Chondrocyte (in vitro differentiated cells): ENCODE measurements around the gene UHMK1. TPM values are rescaled to one million over a fixed set of nuclear protein-coding genes. Genes with fewer than 3 reads are reported as not detected.
A peak's percentile ranks its signal among the peaks of the same experiment; 100 is the strongest.

Source experiments
- DNase-seq: peaks from one replicate; pipeline ENCODE4 v3.0.0; 2021; ENCODE audit warnings: mixed read lengths, low spot score
- H3K27ac Mint-ChIP-seq: one replicate; pipeline ENCODE4 v1.8.0; 2021; ENCODE audit warnings: mild to moderate bottlenecking, moderate library complexity, mixed read lengths; ENCODE audit not compliant: unreplicated experiment
- H3K27me3 Mint-ChIP-seq: 2 replicates; pipeline ENCODE4 v1.8.0; 2021; ENCODE audit warnings: low read depth, mixed read lengths
- H3K36me3 Mint-ChIP-seq: 2 replicates; pipeline ENCODE4 v1.8.0; 2021; ENCODE audit warnings: low read depth, mixed read lengths
- H3K4me1 Mint-ChIP-seq: 2 replicates; pipeline ENCODE4 v1.8.0; 2021; ENCODE audit warnings: low read depth, mild to moderate bottlenecking, mixed read lengths
- H3K4me3 Mint-ChIP-seq: one replicate; pipeline ENCODE4 v1.8.0; 2021; ENCODE audit warnings: mild to moderate bottlenecking, moderate library complexity, mixed read lengths; ENCODE audit not compliant: unreplicated experiment
- H3K9me3 Mint-ChIP-seq: 2 replicates; pipeline ENCODE4 v1.8.0; 2021; ENCODE audit warnings: low read depth, mixed read lengths
- total RNA-seq: library from RNA; stranded (reverse); gene quantifications from 3 replicates; pipeline ENCODE4 v1.2.1, GENCODE V29; 2021
- TF ChIP-seq, protein P1 (sequence below): fragments of 200-600 bp; sonication (generic); IDR thresholded peaks from 2 replicates; pipeline ENCODE4 v1.5.0; 2021; ENCODE audit warnings: antibody characterized with exemption, mild to moderate bottlenecking, moderate library complexity

Gene UHMK1
- total RNA-seq, 1 donor from 2014 or later, result 28.4 TPM

DNA sequence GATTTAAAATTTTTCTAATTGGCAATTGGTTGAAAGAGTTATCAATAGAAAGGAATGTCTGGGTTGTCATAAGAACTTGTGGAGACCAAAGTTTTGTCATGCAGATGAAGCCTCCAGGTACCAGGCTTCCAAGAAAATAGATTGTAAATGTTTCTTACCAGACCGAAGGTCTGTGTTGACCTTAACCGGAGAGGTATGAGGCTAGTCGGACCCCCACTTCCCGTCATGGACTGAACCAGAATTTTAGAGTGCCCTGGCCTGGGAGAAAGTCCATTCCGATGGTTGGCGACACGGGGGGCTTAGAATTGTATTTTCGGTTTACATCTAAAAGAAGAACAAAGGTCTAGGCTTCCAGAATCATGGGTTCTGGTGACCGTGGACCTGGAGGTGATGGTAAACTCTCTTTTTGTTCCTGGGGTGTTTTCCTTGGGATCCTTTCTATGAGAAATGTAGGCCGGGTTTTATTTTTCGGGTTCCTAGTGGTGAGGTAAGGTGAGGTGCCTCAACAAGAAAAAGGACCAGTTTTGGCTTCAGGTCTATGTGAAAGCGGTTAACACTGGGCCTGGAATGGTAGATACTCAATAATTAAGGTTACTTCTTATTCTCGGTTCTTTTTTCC, 405 bp upstream of the UHMK1 start:
- Mint-ChIP-seq H3K4me1 (peaks cover 32% of the 10 kb centered on the region), H3K27ac (peak overlapping the region; percentile 96), H3K9me3 (no peaks in the 10 kb centered on the region), H3K27me3 (peaks cover 10% of the 10 kb centered on the region), H3K4me3 (peak overlapping the region; percentile 95), H3K36me3 (peaks cover 5% of the 10 kb centered on the region)
- TF ChIP-seq, protein P1, sequence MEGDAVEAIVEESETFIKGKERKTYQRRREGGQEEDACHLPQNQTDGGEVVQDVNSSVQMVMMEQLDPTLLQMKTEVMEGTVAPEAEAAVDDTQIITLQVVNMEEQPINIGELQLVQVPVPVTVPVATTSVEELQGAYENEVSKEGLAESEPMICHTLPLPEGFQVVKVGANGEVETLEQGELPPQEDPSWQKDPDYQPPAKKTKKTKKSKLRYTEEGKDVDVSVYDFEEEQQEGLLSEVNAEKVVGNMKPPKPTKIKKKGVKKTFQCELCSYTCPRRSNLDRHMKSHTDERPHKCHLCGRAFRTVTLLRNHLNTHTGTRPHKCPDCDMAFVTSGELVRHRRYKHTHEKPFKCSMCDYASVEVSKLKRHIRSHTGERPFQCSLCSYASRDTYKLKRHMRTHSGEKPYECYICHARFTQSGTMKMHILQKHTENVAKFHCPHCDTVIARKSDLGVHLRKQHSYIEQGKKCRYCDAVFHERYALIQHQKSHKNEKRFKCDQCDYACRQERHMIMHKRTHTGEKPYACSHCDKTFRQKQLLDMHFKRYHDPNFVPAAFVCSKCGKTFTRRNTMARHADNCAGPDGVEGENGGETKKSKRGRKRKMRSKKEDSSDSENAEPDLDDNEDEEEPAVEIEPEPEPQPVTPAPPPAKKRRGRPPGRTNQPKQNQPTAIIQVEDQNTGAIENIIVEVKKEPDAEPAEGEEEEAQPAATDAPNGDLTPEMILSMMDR, result no peak
- DNase-seq, result no peak

DNA sequence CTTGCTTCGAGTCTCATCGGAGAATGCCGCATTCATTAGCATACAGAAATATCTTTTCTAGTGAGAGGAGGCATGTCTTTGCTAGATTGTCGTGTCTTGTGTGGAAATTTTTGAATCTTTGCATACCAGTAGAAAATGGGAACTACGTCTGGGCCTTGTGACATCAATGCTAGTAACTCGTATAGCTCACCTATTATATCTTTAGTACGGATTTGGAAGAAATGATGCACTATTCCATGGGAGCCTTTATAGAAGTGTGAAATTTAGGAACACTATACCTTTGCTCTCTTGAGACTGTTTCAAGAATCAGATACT, 835 bp downstream of the UHMK1 start:
- H3K27me3 Mint-ChIP-seq, result no peaks in the 10 kb centered on the region
- peak overlapping the region; percentile 95 for H3K4me3 Mint-ChIP-seq
- H3K27ac Mint-ChIP-seq, result peak overlapping the region; percentile 96
- DNase-seq, result no peak
- no peaks in the 10 kb centered on the region for H3K9me3 Mint-ChIP-seq
- TF ChIP-seq, protein P1, result no peak
- H3K36me3 Mint-ChIP-seq, result peaks cover 7% of the 10 kb centered on the region
- peaks cover 35% of the 10 kb centered on the region for H3K4me1 Mint-ChIP-seq

DNA sequence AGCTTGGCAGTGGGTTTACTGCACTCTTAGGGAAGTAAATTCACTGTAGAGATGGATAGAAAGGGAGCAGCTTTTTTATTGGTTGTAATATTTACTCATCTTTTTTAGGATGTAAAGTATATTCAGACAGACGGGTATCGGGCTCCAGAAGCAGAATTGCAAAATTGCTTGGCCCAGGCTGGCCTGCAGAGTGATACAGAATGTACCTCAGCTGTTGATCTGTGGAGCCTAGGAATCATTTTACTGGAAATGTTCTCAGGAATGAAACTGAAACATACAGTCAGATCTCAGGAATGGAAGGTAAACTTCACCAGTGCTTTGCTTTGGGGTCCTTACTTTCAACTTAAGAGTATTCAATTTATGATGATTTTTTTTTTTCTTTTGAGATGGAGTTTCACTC, 3.2 kb downstream of the UHMK1 start:
- Mint-ChIP-seq H3K27ac (no peak overlapping the region), H3K4me1 (peaks cover 35% of the 10 kb centered on the region), H3K27me3 (no peaks in the 10 kb centered on the region), H3K36me3 (peaks cover 10% of the 10 kb centered on the region), H3K4me3 (no peak overlapping the region), H3K9me3 (no peaks in the 10 kb centered on the region)
- TF ChIP-seq, protein P1, result no peak
- DNase-seq, result no peak

DNA sequence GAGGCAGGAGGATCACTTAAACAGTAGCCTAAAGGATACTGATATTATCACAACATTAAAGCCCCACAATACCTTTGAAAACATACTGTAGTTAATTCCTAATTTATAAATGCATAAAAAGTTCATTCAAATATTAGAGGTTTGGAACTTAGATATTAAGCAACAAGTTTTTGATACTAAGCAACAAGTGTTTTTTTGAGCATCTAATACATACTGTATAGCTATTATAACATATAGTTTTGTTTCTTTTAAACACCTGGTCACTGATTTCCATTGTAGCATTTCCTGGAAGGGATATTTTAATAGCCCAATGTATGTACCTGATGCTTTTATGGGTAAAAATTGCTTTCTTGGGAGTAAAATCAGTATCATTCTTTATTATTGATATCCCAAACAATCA, 4.5 kb downstream of the UHMK1 start:
- Mint-ChIP-seq H3K27ac (no peak overlapping the region), H3K4me3 (no peak overlapping the region), H3K36me3 (peaks cover 10% of the 10 kb centered on the region), H3K9me3 (no peaks in the 10 kb centered on the region), H3K4me1 (peaks cover 31% of the 10 kb centered on the region), H3K27me3 (no peaks in the 10 kb centered on the region)
- TF ChIP-seq, protein P1, result no peak
- DNase-seq, result no peak

DNA sequence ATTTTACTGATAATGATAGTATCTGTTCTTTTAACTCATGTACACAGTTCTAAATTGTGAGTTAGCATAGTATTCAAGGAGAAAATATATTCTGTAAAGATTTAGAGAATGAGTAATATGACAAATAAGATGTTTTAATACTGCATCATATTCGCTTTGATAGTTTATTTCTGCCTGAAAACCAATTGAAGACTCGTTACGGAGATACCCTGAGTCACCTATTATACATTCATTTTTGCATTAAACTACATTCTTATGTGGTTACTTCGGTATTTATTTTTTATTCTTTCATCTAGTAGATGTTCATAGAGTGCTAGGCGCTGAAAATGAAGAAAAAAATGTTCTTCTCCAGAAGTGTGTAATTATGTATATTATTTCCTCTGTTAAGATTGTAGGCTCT, 5.3 kb downstream of the UHMK1 start:
- H3K27me3 Mint-ChIP-seq, result no peaks in the 10 kb centered on the region
- peaks cover 26% of the 10 kb centered on the region for H3K4me1 Mint-ChIP-seq
- H3K9me3 Mint-ChIP-seq, result no peaks in the 10 kb centered on the region
- DNase-seq, result no peak
- no peak overlapping the region for H3K4me3 Mint-ChIP-seq
- TF ChIP-seq, protein P1, result no peak
- peaks cover 11% of the 10 kb centered on the region for H3K36me3 Mint-ChIP-seq
- H3K27ac Mint-ChIP-seq, result no peak overlapping the region
